CD4-positive, alpha-beta T cell treated with Interleukin-2 at 100 ng/mL for 4 hours (primary cell): ENCODE data around the gene MKNK1.

Experiments used
- DNase-seq: peaks from one replicate; pipeline ENCODE4 v3.0.0-alpha.2; 2020; ENCODE audit warnings: low spot score

Gene MKNK1

GRCh38 chr1:46595127-46595526, 8.9 kb downstream of the MKNK1 start:
- peak; percentile 17 for DNase-seq

GRCh38 chr1:46594063-46594462, 10.0 kb downstream of the MKNK1 start:
- no peak for DNase-seq

GRCh38 chr1:46592823-46593222, 11.2 kb downstream of the MKNK1 start:
- no peak for DNase-seq

- no peak for DNase-seq
Observed at GRCh38 chr1:46589529-46589928, 14.5 kb downstream of the MKNK1 start.

- DNase-seq, result no peak
Observed at GRCh38 chr1:46587069-46587468, 17.0 kb downstream of the MKNK1 start.

- DNase-seq, result no peak
Observed at GRCh38 chr1:46585312-46585938, 18.6 kb downstream of the MKNK1 start.

- no peak for DNase-seq
Observed at GRCh38 chr1:46583494-46583893, 20.6 kb downstream of the MKNK1 start.

GRCh38 chr1:46582972-46583371, 21.1 kb downstream of the MKNK1 start:
- no peak for DNase-seq

- DNase-seq, result peak; percentile 62
Observed at GRCh38 chr1:46581681-46582455, 22.2 kb downstream of the MKNK1 start.

- no peak for DNase-seq
Observed at GRCh38 chr1:46580140-46580903, 23.7 kb downstream of the MKNK1 start.

GRCh38 chr1:46577671-46578070, 26.4 kb downstream of the MKNK1 start:
- no peak for DNase-seq

- DNase-seq, result no peak
Observed at GRCh38 chr1:46576596-46576995, 27.5 kb downstream of the MKNK1 start.

GRCh38 chr1:46575778-46576177, 28.3 kb downstream of the MKNK1 start:
- DNase-seq, result no peak

- no peak for DNase-seq
Observed at GRCh38 chr1:46575300-46575699, 28.8 kb downstream of the MKNK1 start.

- DNase-seq, result no peak
Observed at GRCh38 chr1:46571691-46572225, 32.3 kb downstream of the MKNK1 start.

GRCh38 chr1:46569884-46570725, 34.0 kb downstream of the MKNK1 start:
- DNase-seq, result no peak

GRCh38 chr1:46569116-46569515, 35.0 kb downstream of the MKNK1 start:
- no peak for DNase-seq

- DNase-seq, result no peak
Observed at GRCh38 chr1:46568461-46568891, 35.6 kb downstream of the MKNK1 start.

- DNase-seq, result no peak
Observed at GRCh38 chr1:46563341-46563740, 40.7 kb downstream of the MKNK1 start.

- no peak for DNase-seq
Observed at GRCh38 chr1:46562498-46562897, 41.6 kb downstream of the MKNK1 start.

- DNase-seq, result no peak
Observed at GRCh38 chr1:46558966-46559365, 45.1 kb downstream of the MKNK1 start.
